MM.1S (cell line): ENCODE measurements around the gene ARHGAP8.

Experiments used
- DNase-seq: peaks from one replicate; pipeline ENCODE4 v3.0.0-alpha.2; 2015
- H2AFZ ChIP-seq: fragments of 300-600 bp; sonication (generic); 2 replicates; pipeline ENCODE4 v1.6.0; 2016; ENCODE audit warnings: antibody characterized with exemption, low read length
- H3F3A ChIP-seq: fragments of 300-600 bp; sonication (generic); 2 replicates; pipeline ENCODE4 v1.6.1; 2016; ENCODE audit warnings: mild to moderate bottlenecking, antibody characterized with exemption, low read length, moderate library complexity, mixed read lengths; ENCODE audit not compliant: insufficient read depth
- H3K27ac ChIP-seq: fragments of 300-600 bp; sonication (generic); 2 replicates; pipeline ENCODE4 v1.5.1; 2016; ENCODE audit warnings: mild to moderate bottlenecking, low read length
- H3K27me3 ChIP-seq: fragments of 300-600 bp; sonication (generic); replicated peaks from 2 replicates; pipeline ENCODE4 v1.6.0; 2016; ENCODE audit warnings: low read length; ENCODE audit not compliant: insufficient read depth
- H3K36me3 ChIP-seq: fragments of 300-600 bp; sonication (generic); replicated peaks from 2 replicates; pipeline ENCODE4 v1.6.1; 2016; ENCODE audit warnings: mild to moderate bottlenecking, low read length, mixed read lengths; ENCODE audit not compliant: insufficient read depth
- H3K4me1 ChIP-seq: fragments of 300-600 bp; sonication (generic); 2 replicates; pipeline ENCODE4 v1.6.1; 2016; ENCODE audit warnings: low read length, mixed read lengths
- H3K4me2 ChIP-seq: fragments of 300-600 bp; sonication (generic); 2 replicates; pipeline ENCODE4 v1.6.0; 2016; ENCODE audit warnings: low read depth, low read length
- H3K4me3 ChIP-seq: fragments of 300-600 bp; sonication (generic); 2 replicates; pipeline ENCODE4 v1.5.1; 2016; ENCODE audit warnings: low read length, mixed read lengths
- H3K79me2 ChIP-seq: fragments of 300-600 bp; sonication (generic); 2 replicates; pipeline ENCODE4 v1.6.1; 2016; ENCODE audit warnings: mixed run types, low read length, mixed read lengths
- H3K9ac ChIP-seq: fragments of 300-600 bp; sonication (generic); 2 replicates; pipeline ENCODE4 v1.6.1; 2016; ENCODE audit warnings: low read length, mixed read lengths
- H3K9me2 ChIP-seq: fragments of 300-600 bp; sonication (generic); replicated peaks from 2 replicates; pipeline ENCODE4 v1.6.1; 2016; ENCODE audit warnings: mild to moderate bottlenecking, low read length, mixed read lengths; ENCODE audit not compliant: insufficient read depth
- H3K9me3 ChIP-seq: fragments of 300-600 bp; sonication (generic); replicated peaks from 2 replicates; pipeline ENCODE4 v1.6.1; 2016; ENCODE audit warnings: mild to moderate bottlenecking, low read length, mixed read lengths; ENCODE audit not compliant: insufficient read depth
- H4K20me1 ChIP-seq: fragments of 300-600 bp; sonication (generic); 2 replicates; pipeline ENCODE4 v1.6.1; 2016; ENCODE audit warnings: mild to moderate bottlenecking, low read length, moderate library complexity, mixed read lengths; ENCODE audit not compliant: insufficient read depth
- CTCF ChIP-seq: fragments of 300-600 bp; sonication (generic); IDR thresholded peaks from 2 replicates; pipeline ENCODE4 v1.5.1; 2016; ENCODE audit warnings: antibody characterized with exemption, low read length, mixed read lengths
- EZH2 ChIP-seq: fragments of 300-600 bp; sonication (generic); optimal IDR thresholded peaks from 2 replicates; pipeline ENCODE3; 2017; ENCODE audit warnings: low read depth, mild to moderate bottlenecking, antibody characterized with exemption, low read length, mixed read lengths
- EZH2phosphoT487 ChIP-seq: fragments of 300-600 bp; sonication (generic); IDR thresholded peaks from 2 replicates; pipeline ENCODE4 v1.6.1; 2018; ENCODE audit warnings: antibody characterized with exemption, low read length

Gene ARHGAP8

GRCh38 chr22:44801476-44801875, 49.1 kb downstream of the ARHGAP8 start:
- DNase-seq: no peak
- peaks cover 81% of the 10 kb centered on the region for H3K27me3 ChIP-seq
- no peak overlapping the region for H3K9ac ChIP-seq
- H3K4me1 ChIP-seq: no peaks in the 10 kb centered on the region
- H4K20me1 ChIP-seq: no peaks in the 10 kb centered on the region
- H3K9me2 ChIP-seq: no peaks in the 10 kb centered on the region
- H3K36me3 ChIP-seq: no peaks in the 10 kb centered on the region
- H3K27ac ChIP-seq: no peak overlapping the region
- H3K79me2 ChIP-seq: no peaks in the 10 kb centered on the region
- TF ChIP-seq CTCF (no peak), EZH2phosphoT487 (no peak), EZH2 (no peak)
- no peaks in the 10 kb centered on the region for H3K9me3 ChIP-seq
- no peak overlapping the region for H2AFZ ChIP-seq
- no peak overlapping the region for H3K4me2 ChIP-seq
- H3K4me3 ChIP-seq: no peak overlapping the region
- no peaks in the 10 kb centered on the region for H3F3A ChIP-seq

GRCh38 chr22:44802071-44802700, 49.8 kb downstream of the ARHGAP8 start:
- Histone ChIP-seq H2AFZ (no peak overlapping the region), H3K27ac (no peak overlapping the region), H3K4me1 (no peaks in the 10 kb centered on the region), H3K27me3 (peaks cover 81% of the 10 kb centered on the region), H3K9ac (no peak overlapping the region), H3K9me2 (no peaks in the 10 kb centered on the region), H3K79me2 (no peaks in the 10 kb centered on the region), H3K4me2 (no peak overlapping the region), H3K4me3 (no peak overlapping the region), H3K36me3 (no peaks in the 10 kb centered on the region), H4K20me1 (no peaks in the 10 kb centered on the region), H3F3A (no peaks in the 10 kb centered on the region), H3K9me3 (no peaks in the 10 kb centered on the region)
- TF ChIP-seq CTCF (no peak), EZH2phosphoT487 (no peak), EZH2 (no peak)
- DNase-seq: no peak

GRCh38 chr22:44802956-44803355, 50.6 kb downstream of the ARHGAP8 start:
- no peaks in the 10 kb centered on the region for H3K9me3 ChIP-seq
- H3K4me1 ChIP-seq: no peaks in the 10 kb centered on the region
- no peak for DNase-seq
- no peak overlapping the region for H3K4me3 ChIP-seq
- no peaks in the 10 kb centered on the region for H4K20me1 ChIP-seq
- H2AFZ ChIP-seq: no peak overlapping the region
- H3K27me3 ChIP-seq: peaks cover 83% of the 10 kb centered on the region
- H3K27ac ChIP-seq: no peak overlapping the region
- no peaks in the 10 kb centered on the region for H3K79me2 ChIP-seq
- H3F3A ChIP-seq: no peaks in the 10 kb centered on the region
- no peak for TF ChIP-seq EZH2phosphoT487
- H3K36me3 ChIP-seq: no peaks in the 10 kb centered on the region
- H3K9ac ChIP-seq: no peak overlapping the region
- no peaks in the 10 kb centered on the region for H3K9me2 ChIP-seq
- H3K4me2 ChIP-seq: no peak overlapping the region

GRCh38 chr22:44804327-44804726, 52.0 kb downstream of the ARHGAP8 start:
- H3K27ac ChIP-seq: no peak overlapping the region
- H3K4me3 ChIP-seq: no peak overlapping the region
- H3K9me2 ChIP-seq: no peaks in the 10 kb centered on the region
- TF ChIP-seq CTCF (no peak), EZH2 (no peak), EZH2phosphoT487 (no peak)
- H4K20me1 ChIP-seq: no peaks in the 10 kb centered on the region
- no peaks in the 10 kb centered on the region for H3K36me3 ChIP-seq
- no peaks in the 10 kb centered on the region for H3F3A ChIP-seq
- H3K4me2 ChIP-seq: no peak overlapping the region
- H3K27me3 ChIP-seq: peaks cover 80% of the 10 kb centered on the region
- H3K79me2 ChIP-seq: no peaks in the 10 kb centered on the region
- H3K4me1 ChIP-seq: no peaks in the 10 kb centered on the region
- H3K9ac ChIP-seq: no peak overlapping the region
- no peaks in the 10 kb centered on the region for H3K9me3 ChIP-seq
- H2AFZ ChIP-seq: no peak overlapping the region
- no peak for DNase-seq
